Natural killer cell (primary cell): ENCODE results near the gene ABTB2. TPM values are rescaled to one million over a fixed set of nuclear protein-coding genes. Genes with fewer than 3 reads are reported as not detected.

Experiments used
- ATAC-seq, 3 donors: fragments of 150-1000 bp in 2 of 3; fragments of 200-7000 bp in 1 of 3; cut with Tn5 transposase; 1 replicate in 1 of 3; 2 replicates in 2 of 3; pipeline ENCODE4 v1.10.0; 2021; ENCODE audit warnings: mild to moderate bottlenecking in 2 of 3, moderate library complexity in 2 of 3
- DNase-seq, 2 donors: peaks; one replicate each; pipeline versions ENCODE4 v3.0.0 to v3.0.0-alpha.2; 2013 to 2021; ENCODE audit warnings: mixed read lengths in 1 of 2
- H3K27ac ChIP-seq: one replicate; pipeline ENCODE4 v1.5.1; 2013; ENCODE audit warnings: mild to moderate bottlenecking, low read length
- H3K27me3 ChIP-seq: one replicate; pipeline ENCODE4 v1.6.1; 2013; ENCODE audit warnings: low read length; ENCODE audit not compliant: control insufficient read depth, insufficient read depth
- H3K36me3 ChIP-seq: one replicate; pipeline ENCODE4 v1.6.1; 2013; ENCODE audit warnings: low read length; ENCODE audit not compliant: control insufficient read depth, insufficient read depth
- H3K4me1 ChIP-seq: one replicate; pipeline ENCODE4 v1.6.1; 2013; ENCODE audit warnings: low read length; ENCODE audit not compliant: control insufficient read depth, insufficient read depth
- H3K4me3 ChIP-seq: one replicate; pipeline ENCODE4 v1.5.1; 2013; ENCODE audit warnings: low read length
- H3K9me3 ChIP-seq: one replicate; pipeline ENCODE4 v1.6.1; 2013; ENCODE audit warnings: low read length; ENCODE audit not compliant: control insufficient read depth, insufficient read depth
- H3K27ac Mint-ChIP-seq, 2 donors: one replicate each; pipeline ENCODE4 v1.8.0; 2022; ENCODE audit warnings: mild to moderate bottlenecking in 2 of 2, mixed read lengths in 2 of 2, moderate library complexity in 1 of 2
- H3K27me3 Mint-ChIP-seq, 2 donors: one replicate each; pipeline ENCODE4 v1.8.0; 2022; ENCODE audit warnings: low read depth in 2 of 2, mixed read lengths in 2 of 2
- H3K36me3 Mint-ChIP-seq: one replicate; pipeline ENCODE4 v1.8.0; 2022; ENCODE audit warnings: mixed read lengths
- H3K4me1 Mint-ChIP-seq, 2 donors: one replicate each; pipeline ENCODE4 v1.8.0; 2022; ENCODE audit warnings: mixed read lengths in 2 of 2
- H3K4me3 Mint-ChIP-seq: one replicate; pipeline ENCODE4 v1.8.0; 2022; ENCODE audit warnings: mild to moderate bottlenecking, moderate library complexity, mixed read lengths
- H3K9me3 Mint-ChIP-seq, 2 donors: one replicate each; pipeline ENCODE4 v1.8.0; 2022; ENCODE audit warnings: mixed read lengths in 2 of 2
- CTCF ChIP-seq: fragments of 200-600 bp; IDR thresholded peaks from one replicate; pipeline ENCODE4 v1.8.0; 2022; ENCODE audit warnings: antibody characterized with exemption
- WGBS: methylation state at CpG from one replicate; pipeline ENCODE4 v1.1.7; 2013; ENCODE audit warnings: missing lambda C conversion rate; ENCODE audit not compliant: insufficient coverage; 5-methylcytosine and 5-hydroxymethylcytosine counted together
- intact Hi-C: fragments of 100-400 bp; cut with micrococcal nuclease; formaldehyde crosslinking; loops from one replicate; pipeline ENCODE4 v1.14.2; 2022
- total RNA-seq, 4 donors: library from RNA; stranded (reverse); fragments of 120-200 nt in 1 of 4; gene quantifications; one replicate each; pipeline versions ENCODE4 v1.2.3 to v1.2.4, GENCODE V29; 2013 to 2022

Gene ABTB2
- total RNA-seq, 3 donors from 2014 or later (not counting 1 experiment from before 2014, with no cell fraction given): 0.65 to 1.7 (median 1.1) TPM

- intact Hi-C loops: no loop called here
- peaks cover 22% of the 10 kb centered on the region for H3K36me3 Mint-ChIP-seq
- DNase-seq (peak in 1 of 2 donors; percentile 32), ATAC-seq (peak in 2 of 3 donors; percentile 44 to 55)
- Histone ChIP-seq H3K27ac (no peak overlapping the region), H3K4me3 (no peak overlapping the region), H3K36me3 (peaks cover 48% of the 10 kb centered on the region), H3K4me1 (peaks cover 14% of the 10 kb centered on the region), H3K9me3 (no peaks in the 10 kb centered on the region), H3K27me3 (no peaks in the 10 kb centered on the region)
- no peaks in the 10 kb centered on the region for H3K9me3 Mint-ChIP-seq
- 93% methylated on average over 13 of the region's 13 CpGs for WGBS
- H3K4me1 Mint-ChIP-seq: peaks cover 0 to 5% of the 10 kb centered on the region in 2 donors
- H3K27ac Mint-ChIP-seq: no peak overlapping the region
- no peaks in the 10 kb centered on the region for H3K27me3 Mint-ChIP-seq
- no peak overlapping the region for H3K4me3 Mint-ChIP-seq
- TF ChIP-seq CTCF: no peak
These were observed 208.0 kb downstream of the ABTB2 start for GRCh38 chr11:34149786-34150185.

- H3K36me3 Mint-ChIP-seq: peaks cover 22% of the 10 kb centered on the region
- H3K27me3 Mint-ChIP-seq: no peaks in the 10 kb centered on the region
- no peak overlapping the region for H3K27ac Mint-ChIP-seq
- no peak for TF ChIP-seq CTCF
- ATAC-seq (no peak), DNase-seq (no peak)
- Histone ChIP-seq H3K27me3 (no peaks in the 10 kb centered on the region), H3K4me1 (peaks cover 9% of the 10 kb centered on the region), H3K36me3 (peaks cover 54% of the 10 kb centered on the region), H3K4me3 (no peak overlapping the region), H3K27ac (no peak overlapping the region), H3K9me3 (no peaks in the 10 kb centered on the region)
- H3K4me1 Mint-ChIP-seq: peaks cover 0 to 5% of the 10 kb centered on the region in 2 donors
- H3K9me3 Mint-ChIP-seq: no peaks in the 10 kb centered on the region
- WGBS: 97% methylated on average over 7 of the region's 7 CpGs
- intact Hi-C loops: no loop called here
- H3K4me3 Mint-ChIP-seq: no peak overlapping the region
These were observed 208.5 kb downstream of the ABTB2 start for GRCh38 chr11:34149274-34149673.

GRCh38 chr11:34148504-34149165 is 209.2 kb downstream of the ABTB2 start:
- peaks cover 22% of the 10 kb centered on the region for H3K36me3 Mint-ChIP-seq
- Histone ChIP-seq H3K36me3 (peaks cover 60% of the 10 kb centered on the region), H3K4me1 (peaks cover 3% of the 10 kb centered on the region), H3K9me3 (no peaks in the 10 kb centered on the region), H3K27ac (no peak overlapping the region), H3K27me3 (no peaks in the 10 kb centered on the region), H3K4me3 (no peak overlapping the region)
- H3K27ac Mint-ChIP-seq: no peak overlapping the region
- no peak for DNase-seq
- intact Hi-C loops: no loop called here
- no peak overlapping the region for H3K4me3 Mint-ChIP-seq
- WGBS: 92% methylated on average over 16 of the region's 16 CpGs
- peaks cover 0 to 4% of the 10 kb centered on the region in 2 donors for H3K4me1 Mint-ChIP-seq
- TF ChIP-seq CTCF: no peak
- H3K9me3 Mint-ChIP-seq: no peaks in the 10 kb centered on the region
- no peak for ATAC-seq
- no peaks in the 10 kb centered on the region for H3K27me3 Mint-ChIP-seq

GRCh38 chr11:34147581-34147980 is 210.2 kb downstream of the ABTB2 start:
- H3K27me3 ChIP-seq: no peaks in the 10 kb centered on the region
- no peak for TF ChIP-seq CTCF
- no peaks in the 10 kb centered on the region for H3K4me1 ChIP-seq
- Mint-ChIP-seq H3K36me3 (peaks cover 23% of the 10 kb centered on the region), H3K27me3 (no peaks in the 10 kb centered on the region), H3K4me3 (no peak overlapping the region), H3K4me1 (no peaks in the 10 kb centered on the region), H3K9me3 (no peaks in the 10 kb centered on the region), H3K27ac (no peak overlapping the region)
- intact Hi-C loops: no loop called here
- peaks cover 70% of the 10 kb centered on the region for H3K36me3 ChIP-seq
- 93% methylated on average over 8 of the region's 8 CpGs for WGBS
- H3K4me3 ChIP-seq: no peak overlapping the region
- no peak overlapping the region for H3K27ac ChIP-seq
- ATAC-seq (no peak), DNase-seq (no peak)
- H3K9me3 ChIP-seq: no peaks in the 10 kb centered on the region
